Measurements from ENCODE around the gene RBM47.

Gene RBM47

DNA sequence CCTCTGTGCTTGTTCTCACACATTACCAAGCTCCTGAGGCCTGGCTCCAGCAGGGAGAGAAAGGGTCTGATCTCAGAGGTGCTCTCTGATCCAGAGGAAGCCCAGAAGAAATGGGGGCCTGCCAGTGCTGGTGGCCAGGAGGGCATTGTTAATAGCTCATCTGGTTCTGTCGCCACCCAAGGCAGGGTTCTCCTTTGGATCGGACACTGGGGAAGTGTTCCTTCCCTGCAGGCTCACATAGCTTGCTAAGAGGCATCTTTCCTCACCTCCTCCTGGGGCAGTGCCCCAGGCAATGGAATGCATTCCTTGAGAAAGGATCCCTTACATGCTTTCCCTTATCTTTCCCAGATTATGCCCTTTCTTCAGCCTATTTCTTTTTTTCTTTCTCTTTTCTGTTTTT lies 53.8 kb downstream of the RBM47 start:
- peaks cover 22% of the 10 kb centered on the region for H3K4me1 ChIP-seq (ENCODE audit: control insufficient read depth, insufficient read depth, low read length)

GRCh38 chr4:40573593-40574311 lies 55.9 kb downstream of the RBM47 start:
- H3K4me3 ChIP-seq (ENCODE audit: low read depth, low read length) = no peak overlapping the region
- H3K9ac ChIP-seq (ENCODE audit: low read length) = no peak overlapping the region
- H3K9me3 ChIP-seq (ENCODE audit: control insufficient read depth, insufficient read depth, low read depth, low read length) = peaks cover 8% of the 10 kb centered on the region; the same call in 1 of the 2 replicates
- H3K27ac ChIP-seq (ENCODE audit: low read depth, low read length) = no peak overlapping the region
- H3K4me1 ChIP-seq (ENCODE audit: control insufficient read depth, insufficient read depth, low read length) = peaks cover 16% of the 10 kb centered on the region
- H3K27me3 ChIP-seq (ENCODE audit: control insufficient read depth, insufficient read depth, low read length) = no peaks in the 10 kb centered on the region
- 0 out of 2 replicates have a peak, but pooled peaks cover 2% of the 10 kb centered on the region for H3K36me3 ChIP-seq (ENCODE audit: control insufficient read depth, insufficient read depth, low read length)

More for the DNA sequence above, 53.8 kb downstream of the RBM47 start:
- no peak overlapping the region for H3K27ac ChIP-seq (ENCODE audit: low read depth, low read length)
- H3K27me3 ChIP-seq (ENCODE audit: control insufficient read depth, insufficient read depth, low read length) = no peaks in the 10 kb centered on the region
- H3K36me3 ChIP-seq (ENCODE audit: control insufficient read depth, insufficient read depth, low read length) = no peaks in the 10 kb centered on the region; the same call in 1 of the 2 replicates
- no peak overlapping the region for H3K9ac ChIP-seq (ENCODE audit: low read length)
- 0 out of 2 replicates have a peak, but pooled peaks cover 2% of the 10 kb centered on the region for H3K9me3 ChIP-seq (ENCODE audit: control insufficient read depth, insufficient read depth, low read depth, low read length)
- H3K4me3 ChIP-seq (ENCODE audit: low read depth, low read length) = no peak overlapping the region

- Histone ChIP-seq H3K27ac (ENCODE audit: low read depth, low read length) (no peak overlapping the region), H3K4me1 (ENCODE audit: control insufficient read depth, insufficient read depth, low read length) (peaks cover 16% of the 10 kb centered on the region)
Observed at GRCh38 chr4:40572692-40573310, 56.9 kb downstream of the RBM47 start.

DNA sequence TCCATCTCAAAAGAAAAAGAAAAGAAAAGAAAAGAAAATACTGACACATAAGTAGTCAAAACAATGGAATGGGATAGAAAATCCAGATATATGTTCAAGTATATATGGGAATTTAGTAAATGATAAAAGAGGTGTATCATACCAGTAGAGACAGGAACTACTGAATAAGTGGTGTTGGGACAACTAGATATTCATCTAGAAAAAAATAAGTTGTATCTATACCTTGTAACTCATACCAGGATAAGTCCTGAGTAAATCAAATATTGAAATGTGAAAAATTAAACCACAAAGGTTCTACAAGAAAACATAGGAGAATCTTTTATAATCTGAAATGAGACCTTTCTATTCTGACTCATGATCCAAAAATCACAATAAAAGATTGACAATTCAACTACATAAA lies 58.5 kb downstream of the RBM47 start:
- Histone ChIP-seq H3K27ac (ENCODE audit: low read depth, low read length) (no peak overlapping the region), H3K9ac (ENCODE audit: low read length) (no peak overlapping the region), H3K4me1 (ENCODE audit: control insufficient read depth, insufficient read depth, low read length) (peaks cover 5% of the 10 kb centered on the region)

More at GRCh38 chr4:40572692-40573310, 56.9 kb downstream of the RBM47 start:
- Histone ChIP-seq H3K36me3 (ENCODE audit: control insufficient read depth, insufficient read depth, low read length) (0 out of 2 replicates have a peak, but pooled peaks cover 2% of the 10 kb centered on the region), H3K9me3 (ENCODE audit: control insufficient read depth, insufficient read depth, low read depth, low read length) (peaks cover 8% of the 10 kb centered on the region; the same call in 1 of the 2 replicates), H3K4me3 (ENCODE audit: low read depth, low read length) (no peak overlapping the region), H3K9ac (ENCODE audit: low read length) (no peak overlapping the region), H3K27me3 (ENCODE audit: control insufficient read depth, insufficient read depth, low read length) (no peaks in the 10 kb centered on the region)

GRCh38 chr4:40570348-40571077 lies 59.2 kb downstream of the RBM47 start:
- Histone ChIP-seq H3K27me3 (ENCODE audit: control insufficient read depth, insufficient read depth, low read length) (no peaks in the 10 kb centered on the region), H3K36me3 (ENCODE audit: control insufficient read depth, insufficient read depth, low read length) (0 out of 2 replicates have a peak, but pooled peaks cover 2% of the 10 kb centered on the region), H3K27ac (ENCODE audit: low read depth, low read length) (no peak overlapping the region), H3K4me3 (ENCODE audit: low read depth, low read length) (no peak overlapping the region), H3K4me1 (ENCODE audit: control insufficient read depth, insufficient read depth, low read length) (peaks cover 1% of the 10 kb centered on the region; the same call in 1 of the 2 replicates), H3K9me3 (ENCODE audit: control insufficient read depth, insufficient read depth, low read depth, low read length) (peaks cover 8% of the 10 kb centered on the region; the same call in 1 of the 2 replicates), H3K9ac (ENCODE audit: low read length) (no peak overlapping the region)

More for the DNA sequence above, 58.5 kb downstream of the RBM47 start:
- Histone ChIP-seq H3K36me3 (ENCODE audit: control insufficient read depth, insufficient read depth, low read length) (0 out of 2 replicates have a peak, but pooled peaks cover 2% of the 10 kb centered on the region), H3K4me3 (ENCODE audit: low read depth, low read length) (no peak overlapping the region), H3K9me3 (ENCODE audit: control insufficient read depth, insufficient read depth, low read depth, low read length) (peaks cover 8% of the 10 kb centered on the region; the same call in 1 of the 2 replicates), H3K27me3 (ENCODE audit: control insufficient read depth, insufficient read depth, low read length) (no peaks in the 10 kb centered on the region)

DNA sequence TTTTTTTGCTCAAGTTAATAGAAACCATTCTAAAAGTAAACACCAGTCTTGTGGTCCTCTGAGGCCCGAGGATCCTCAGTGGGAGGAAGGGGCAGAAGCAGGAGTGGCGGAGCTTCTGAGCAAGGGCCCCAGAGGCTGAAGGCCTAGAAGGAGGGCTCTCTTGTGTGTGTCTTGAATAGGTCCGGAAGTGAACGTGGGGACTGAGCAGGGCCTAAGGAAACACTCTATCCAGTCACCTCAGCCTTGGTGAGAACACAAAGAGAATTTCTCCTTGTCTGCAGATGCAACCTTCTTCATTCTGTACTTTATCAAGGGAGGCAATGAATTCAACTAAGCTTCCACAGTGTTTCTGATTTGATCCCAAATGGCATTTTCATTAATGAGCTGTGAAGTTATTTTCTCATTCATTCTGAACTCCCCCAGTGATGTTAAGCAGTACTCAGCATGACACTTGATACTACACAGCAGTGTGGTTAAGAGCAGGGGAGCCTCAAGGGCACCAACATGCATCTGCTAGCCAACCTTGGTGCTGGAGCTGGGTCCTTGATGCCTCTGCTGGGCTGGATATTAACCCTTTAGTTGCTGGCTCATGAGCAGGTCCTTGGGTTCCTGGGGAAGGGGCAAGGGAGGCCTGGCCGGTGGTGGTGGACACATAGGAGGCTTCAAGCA lies 64.7 kb downstream of the RBM47 start:
- Histone ChIP-seq H3K27me3 (ENCODE audit: control insufficient read depth, insufficient read depth, low read length) (no peaks in the 10 kb centered on the region), H3K4me1 (ENCODE audit: control insufficient read depth, insufficient read depth, low read length) (peaks cover 10% of the 10 kb centered on the region), H3K9ac (ENCODE audit: low read length) (no peak overlapping the region), H3K4me3 (ENCODE audit: low read depth, low read length) (no peak overlapping the region), H3K36me3 (ENCODE audit: control insufficient read depth, insufficient read depth, low read length) (no peaks in the 10 kb centered on the region), H3K9me3 (ENCODE audit: control insufficient read depth, insufficient read depth, low read depth, low read length) (no peaks in the 10 kb centered on the region), H3K27ac (ENCODE audit: low read depth, low read length) (no peak overlapping the region)

DNA sequence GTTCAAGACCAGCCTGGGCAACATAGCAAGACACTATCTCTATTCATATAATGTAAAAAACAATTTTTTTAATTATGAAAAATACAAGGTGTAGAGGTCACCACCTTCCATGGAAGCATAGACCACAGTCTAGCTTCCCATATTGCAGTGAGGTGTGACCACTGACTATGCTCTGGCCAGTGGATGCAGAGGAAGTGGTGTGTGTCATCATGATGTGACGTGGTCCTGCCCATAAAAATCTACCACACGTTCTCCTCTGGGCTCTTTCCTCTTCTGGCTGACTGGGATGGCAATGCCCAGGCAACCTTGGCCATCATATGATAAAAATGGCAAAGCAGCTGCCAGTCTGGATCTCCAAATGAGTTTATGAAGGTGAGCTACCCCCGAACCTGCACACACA lies 65.7 kb downstream of the RBM47 start:
- H3K9me3 ChIP-seq (ENCODE audit: control insufficient read depth, insufficient read depth, low read depth, low read length) = no peaks in the 10 kb centered on the region
- H3K4me3 ChIP-seq (ENCODE audit: low read depth, low read length) = no peak overlapping the region
- no peak overlapping the region for H3K27ac ChIP-seq (ENCODE audit: low read depth, low read length)
- H3K9ac ChIP-seq (ENCODE audit: low read length) = no peak overlapping the region
- H3K4me1 ChIP-seq (ENCODE audit: control insufficient read depth, insufficient read depth, low read length) = peaks cover 10% of the 10 kb centered on the region
- no peaks in the 10 kb centered on the region for H3K36me3 ChIP-seq (ENCODE audit: control insufficient read depth, insufficient read depth, low read length)
- no peaks in the 10 kb centered on the region for H3K27me3 ChIP-seq (ENCODE audit: control insufficient read depth, insufficient read depth, low read length)

DNA sequence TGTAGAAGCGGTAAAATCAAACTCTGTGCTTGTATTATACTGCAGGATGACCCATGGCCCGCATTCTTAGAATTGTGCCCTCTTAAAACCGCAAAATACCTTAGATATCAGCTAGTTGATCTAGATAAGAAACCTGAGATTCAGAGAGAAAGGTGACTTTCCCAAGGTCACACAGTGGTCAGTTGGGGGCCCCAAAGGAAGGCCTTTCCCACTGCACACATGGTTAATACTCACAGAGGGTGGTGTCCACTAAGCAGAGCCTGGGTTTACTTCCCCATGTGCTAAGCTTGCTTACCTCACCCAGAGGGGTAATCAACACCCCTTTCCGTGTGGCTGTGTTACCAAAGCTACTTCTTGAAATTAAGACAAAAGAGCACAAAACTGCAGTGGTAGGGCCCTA lies 66.3 kb downstream of the RBM47 start:
- Histone ChIP-seq H3K27me3 (ENCODE audit: control insufficient read depth, insufficient read depth, low read length) (no peaks in the 10 kb centered on the region), H3K9ac (ENCODE audit: low read length) (no peak overlapping the region), H3K27ac (ENCODE audit: low read depth, low read length) (no peak overlapping the region), H3K4me1 (ENCODE audit: control insufficient read depth, insufficient read depth, low read length) (peaks cover 10% of the 10 kb centered on the region), H3K9me3 (ENCODE audit: control insufficient read depth, insufficient read depth, low read depth, low read length) (no peaks in the 10 kb centered on the region), H3K4me3 (ENCODE audit: low read depth, low read length) (no peak overlapping the region), H3K36me3 (ENCODE audit: control insufficient read depth, insufficient read depth, low read length) (no peaks in the 10 kb centered on the region)

DNA sequence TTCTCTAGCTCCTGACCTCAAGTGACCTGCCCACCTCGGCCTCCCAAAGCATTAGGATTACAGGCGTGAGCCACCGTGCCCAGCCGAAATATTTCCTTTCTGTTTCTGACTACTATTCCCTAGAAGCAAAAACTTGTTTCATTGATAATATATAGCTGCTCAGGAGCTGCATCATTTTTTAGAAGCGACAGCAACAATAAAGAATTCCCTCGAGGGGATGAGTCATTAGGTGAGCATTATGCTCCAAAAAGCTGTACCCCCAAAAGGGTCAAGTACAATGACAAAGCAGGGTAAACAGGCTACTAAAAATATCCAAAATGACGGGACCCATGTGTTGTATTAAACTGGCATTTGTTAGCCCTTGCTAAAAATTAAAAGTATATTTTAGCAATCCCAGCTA lies 67.0 kb downstream of the RBM47 start:
- no peak overlapping the region for H3K27ac ChIP-seq (ENCODE audit: low read depth, low read length)

GRCh38 chr4:40562208-40562607 lies 67.5 kb downstream of the RBM47 start:
- Histone ChIP-seq H3K4me3 (ENCODE audit: low read depth, low read length) (no peak overlapping the region), H3K27me3 (ENCODE audit: control insufficient read depth, insufficient read depth, low read length) (no peaks in the 10 kb centered on the region), H3K9ac (ENCODE audit: low read length) (no peak overlapping the region), H3K27ac (ENCODE audit: low read depth, low read length) (no peak overlapping the region), H3K4me1 (ENCODE audit: control insufficient read depth, insufficient read depth, low read length) (peaks cover 10% of the 10 kb centered on the region), H3K9me3 (ENCODE audit: control insufficient read depth, insufficient read depth, low read depth, low read length) (no peaks in the 10 kb centered on the region), H3K36me3 (ENCODE audit: control insufficient read depth, insufficient read depth, low read length) (no peaks in the 10 kb centered on the region)

More for the DNA sequence above, 67.0 kb downstream of the RBM47 start:
- Histone ChIP-seq H3K4me3 (ENCODE audit: low read depth, low read length) (no peak overlapping the region), H3K27me3 (ENCODE audit: control insufficient read depth, insufficient read depth, low read length) (no peaks in the 10 kb centered on the region), H3K9me3 (ENCODE audit: control insufficient read depth, insufficient read depth, low read depth, low read length) (no peaks in the 10 kb centered on the region), H3K4me1 (ENCODE audit: control insufficient read depth, insufficient read depth, low read length) (peaks cover 10% of the 10 kb centered on the region), H3K9ac (ENCODE audit: low read length) (no peak overlapping the region), H3K36me3 (ENCODE audit: control insufficient read depth, insufficient read depth, low read length) (no peaks in the 10 kb centered on the region)

All from HUES6 (cell line).